Stimulated activated CD8-positive, alpha-beta memory T cell treated with anti-CD3 and anti-CD28 coated beads, Interleukin-4, amount 100 ng/mL, for 48 hours (primary cell): ENCODE data around the gene NOL8.

Experiments used
- DNase-seq: peaks from one replicate; pipeline ENCODE4 v3.0.0-alpha.2; 2020

Gene NOL8

DNA sequence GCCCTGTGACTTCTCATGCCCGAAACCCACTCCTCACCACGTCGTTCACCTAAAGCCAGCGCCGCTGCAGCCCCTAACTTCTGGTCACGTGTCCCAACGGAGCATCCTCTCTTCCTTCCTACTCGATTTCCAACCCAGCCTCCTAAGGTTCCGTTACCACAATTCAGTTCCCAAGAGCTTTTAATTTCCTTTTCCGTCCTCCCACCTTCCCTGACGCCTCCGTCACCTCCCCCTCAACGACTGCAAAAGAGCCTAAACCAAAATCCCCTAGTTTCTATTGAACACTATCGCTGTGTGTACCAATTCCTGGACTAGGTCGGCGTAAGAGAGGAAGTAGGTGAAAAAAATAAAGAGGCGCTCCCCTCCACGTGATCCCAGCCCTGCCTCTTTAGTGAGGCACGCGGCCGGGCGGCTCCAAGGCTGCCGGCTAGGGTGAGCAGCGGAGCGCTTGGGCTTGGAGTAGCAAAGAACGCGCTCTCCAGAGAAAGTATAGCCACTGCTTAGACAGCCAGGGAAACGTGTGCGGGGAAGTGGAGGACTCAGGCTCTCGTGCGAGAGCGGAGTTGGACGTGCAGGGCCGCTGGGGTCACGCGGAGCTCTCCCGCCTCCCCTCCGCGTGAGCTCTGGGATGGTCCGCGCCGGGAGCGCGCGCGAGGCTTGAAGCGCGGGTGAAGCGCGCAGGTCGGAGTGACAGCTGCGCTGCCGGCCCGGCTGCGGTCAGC, at the start of gene NOL8, which contains the start of gene CENPP:
TSS of gene NOL8 (minus strand) at position 82 of the 722 bp plus-strand sequence. CDS start 1,189 bp downstream, outside the sequence.
TSS of gene CENPP (plus strand) at position 685 of the 722 bp plus-strand sequence.
- peak; percentile 85 for DNase-seq

DNA sequence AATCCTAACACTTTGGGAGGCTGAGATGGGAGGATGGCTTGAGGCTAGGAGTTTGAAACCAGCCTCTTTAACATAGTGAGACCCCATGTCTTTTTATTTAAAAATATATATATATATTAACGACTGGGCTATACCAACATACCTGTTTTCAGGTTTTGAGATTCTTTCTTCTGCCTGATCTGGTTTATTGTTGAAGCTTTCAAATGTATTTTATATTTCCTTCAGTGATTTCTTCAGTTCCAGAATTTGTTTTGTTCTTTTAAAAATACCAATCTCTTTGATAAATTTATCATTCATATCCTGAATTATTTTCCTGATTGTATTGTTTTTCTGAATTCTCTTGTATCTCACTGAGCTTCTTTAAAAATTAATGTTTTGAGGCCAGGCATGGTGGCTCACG, 48.0 kb upstream of the NOL8 start:
- DNase-seq: no peak

DNA sequence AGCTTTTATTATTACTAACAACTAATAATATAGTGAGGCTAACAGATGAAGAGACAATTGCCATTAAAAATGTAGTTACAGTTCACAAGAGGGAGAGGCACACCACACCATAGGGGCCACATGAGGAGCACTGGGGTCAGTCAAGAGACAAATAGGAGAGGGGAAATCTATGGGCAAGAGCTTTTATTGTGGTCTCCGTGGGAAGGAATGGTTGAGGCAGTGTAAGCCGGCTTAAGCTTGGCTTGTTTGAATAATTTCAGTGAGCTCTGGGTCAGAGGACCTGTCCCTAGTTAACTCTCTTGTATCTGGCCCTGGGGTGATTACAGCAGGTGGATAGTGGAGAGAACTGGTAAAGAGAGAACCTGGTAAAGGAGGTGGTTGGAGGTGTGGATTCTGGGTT, 43.9 kb upstream of the NOL8 start:
- DNase-seq: no peak

DNA sequence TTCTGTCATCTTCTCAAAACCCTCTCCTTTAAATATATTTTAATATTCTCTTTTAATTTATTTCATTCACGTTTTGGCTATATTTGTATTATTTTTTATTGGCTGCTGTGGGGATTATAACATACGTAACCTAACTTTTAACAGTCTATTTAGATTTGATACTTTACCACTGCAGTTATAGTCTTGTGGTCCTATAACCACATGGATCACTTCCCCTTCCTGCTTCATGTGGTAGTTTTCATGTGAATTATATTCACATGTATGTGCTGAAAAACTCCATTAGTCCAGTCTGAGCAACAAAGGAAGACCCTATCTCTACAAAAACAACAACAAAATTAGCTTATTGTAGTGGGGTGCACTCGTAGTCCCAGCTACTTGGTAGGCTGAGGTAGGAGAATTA, 34.9 kb upstream of the NOL8 start:
- DNase-seq: no peak

DNA sequence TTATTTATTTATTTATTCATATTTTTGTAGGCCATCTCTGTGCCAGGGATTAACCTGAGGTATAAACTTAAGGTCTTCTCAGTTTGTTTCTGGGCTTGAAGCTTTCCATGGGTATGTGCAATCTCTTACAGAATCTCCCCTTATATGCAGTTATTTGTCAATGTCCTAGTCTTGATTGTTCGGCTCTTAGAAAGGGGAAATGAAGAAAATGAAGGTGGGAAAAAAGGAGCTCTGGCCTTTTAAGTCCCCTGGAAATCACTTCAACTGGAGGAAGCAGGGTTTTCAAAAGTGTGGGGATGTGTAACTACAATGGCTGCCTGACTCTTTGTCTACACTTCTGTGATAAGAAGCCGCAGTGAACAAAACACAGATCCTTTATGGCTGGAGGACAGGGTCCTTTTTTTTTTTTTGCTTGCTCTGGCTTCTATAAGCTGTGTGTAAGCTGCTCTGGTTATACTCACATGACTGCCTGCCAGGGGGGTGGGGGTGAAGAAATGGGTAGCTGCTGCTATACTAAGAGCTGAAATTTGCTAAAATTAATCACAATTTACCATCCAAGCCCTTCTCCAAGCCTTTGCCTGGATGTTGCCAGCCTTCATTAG, 34.3 kb upstream of the NOL8 start:
- DNase-seq: no peak

DNA sequence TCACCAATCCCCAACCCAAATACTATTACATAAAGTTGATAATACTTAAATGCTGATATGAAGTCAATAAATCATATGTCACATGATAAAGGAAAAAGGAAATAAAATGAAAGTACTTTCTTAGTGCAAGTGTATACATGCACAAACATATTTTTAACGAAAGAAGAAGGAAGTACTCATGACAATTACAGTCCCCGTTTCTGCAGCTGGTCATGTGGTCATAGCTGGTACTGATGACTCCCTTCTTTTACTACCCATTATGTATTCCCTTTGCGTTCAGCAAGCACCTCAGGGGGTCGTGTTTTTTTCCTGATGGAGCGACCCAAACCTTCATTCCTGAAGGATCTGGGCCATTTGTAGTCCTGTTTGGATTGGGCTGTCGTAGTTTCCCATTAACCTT, 27.9 kb upstream of the NOL8 start:
- DNase-seq: no peak

DNA sequence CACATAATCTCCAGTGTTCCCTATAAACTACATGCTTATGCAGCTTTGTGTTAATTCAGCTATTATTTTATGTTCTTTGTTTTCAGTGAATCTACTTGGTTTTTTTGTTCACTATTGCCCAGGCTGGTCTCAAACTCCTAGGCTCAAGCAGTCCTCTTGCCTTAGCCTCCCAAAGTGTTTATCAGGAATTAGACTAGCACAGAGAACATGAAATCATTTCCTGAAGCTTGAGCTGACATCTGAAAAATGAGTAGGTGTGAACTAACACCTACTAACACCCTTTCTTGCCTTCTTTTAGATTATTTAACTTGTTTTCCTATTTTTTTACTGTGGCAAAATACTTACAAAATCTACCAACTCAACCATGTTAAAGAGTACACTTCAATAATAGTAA, 25.6 kb upstream of the NOL8 start:
- DNase-seq: no peak

DNA sequence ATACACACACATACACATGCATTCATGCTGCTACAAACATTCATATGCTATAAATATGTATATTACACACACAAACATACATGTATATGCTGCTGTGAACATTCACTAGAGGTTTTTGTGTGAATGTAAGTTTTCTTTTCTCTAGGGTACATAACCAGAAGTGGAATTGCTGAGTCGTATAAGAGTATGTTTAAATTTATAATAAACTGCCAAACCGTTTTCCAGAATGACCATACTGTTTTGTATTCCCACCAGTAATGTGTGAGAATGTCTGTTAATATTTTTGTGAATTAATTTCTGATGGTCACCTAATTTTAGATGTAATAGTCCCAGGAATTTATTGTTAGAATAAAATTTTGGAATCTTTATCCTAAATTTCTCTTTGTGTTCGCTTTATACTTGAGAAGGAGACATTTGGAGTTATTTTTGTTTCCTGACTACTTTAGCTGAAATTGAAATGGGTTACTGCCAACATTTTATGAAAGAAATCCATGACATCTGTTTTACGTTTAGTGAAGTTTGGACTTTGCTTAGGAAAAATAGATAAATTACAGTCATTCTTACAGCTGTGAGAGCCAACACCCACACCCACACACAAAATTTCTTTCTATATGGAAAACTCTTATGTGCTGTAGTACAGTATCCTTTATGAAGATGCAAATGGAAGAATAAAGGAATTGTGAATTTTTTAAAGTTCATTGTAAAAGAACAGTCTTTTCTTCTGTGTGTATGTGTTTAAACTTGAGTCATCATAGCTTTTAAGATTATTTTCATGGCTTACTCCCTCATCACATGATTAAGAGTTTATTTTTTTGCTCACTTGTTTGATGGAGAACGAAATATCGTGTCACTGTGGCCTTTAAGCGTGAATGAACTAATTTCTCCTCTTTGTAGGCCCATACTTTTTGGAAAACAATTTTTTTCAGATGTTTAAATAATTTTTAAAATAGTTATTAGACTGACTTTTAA, 24.9 kb upstream of the NOL8 start:
- no peak for DNase-seq

DNA sequence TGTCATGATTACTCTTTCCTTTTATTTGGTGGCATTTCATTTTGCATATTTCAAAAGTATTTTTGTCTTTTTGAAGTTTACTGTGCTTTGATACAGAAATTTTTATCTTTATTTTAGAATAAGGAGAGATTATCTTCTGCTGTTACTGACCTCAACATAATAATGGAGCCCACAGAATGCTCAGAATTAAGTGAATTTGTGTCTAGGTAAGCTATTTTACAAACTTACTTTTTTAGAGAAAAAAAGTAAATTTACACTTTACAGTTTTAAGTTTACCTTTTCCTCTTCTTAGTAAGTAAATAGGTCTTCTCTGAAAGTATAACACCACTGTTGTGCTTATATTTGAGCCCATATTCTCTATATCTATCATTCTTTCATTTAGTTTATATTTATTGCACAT, 20.4 kb upstream of the NOL8 start:
- no peak for DNase-seq

DNA sequence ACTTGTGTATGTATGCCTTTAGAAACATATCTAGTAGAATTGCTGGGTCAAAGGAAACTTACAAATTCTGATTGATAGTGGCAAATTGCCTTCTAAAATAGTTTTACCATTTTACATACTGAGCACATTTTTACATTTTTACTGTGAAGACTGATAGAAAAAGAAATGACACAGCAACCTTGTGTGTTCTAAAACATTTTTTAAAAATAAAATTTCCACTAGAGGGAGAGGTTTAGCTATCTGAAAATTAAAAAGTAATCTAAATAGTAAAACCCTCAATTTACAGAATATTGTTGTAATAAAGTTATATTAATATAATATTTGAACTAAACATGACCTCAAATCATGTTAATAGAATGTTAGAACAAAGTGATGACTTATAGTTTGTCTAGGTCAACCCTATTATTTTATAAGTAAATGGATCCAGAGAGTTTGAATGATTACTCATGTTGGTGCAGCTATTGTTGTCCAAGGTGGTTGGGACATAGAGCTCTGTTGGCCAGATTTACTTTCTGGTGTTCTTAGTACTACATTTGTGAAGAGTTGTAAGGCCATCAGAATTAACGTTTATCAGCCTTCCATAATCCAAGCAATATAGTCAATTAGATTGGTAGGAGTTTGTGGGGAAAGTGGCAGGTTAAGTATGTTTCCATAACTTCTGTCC, 17.8 kb upstream of the NOL8 start:
- no peak for DNase-seq

DNA sequence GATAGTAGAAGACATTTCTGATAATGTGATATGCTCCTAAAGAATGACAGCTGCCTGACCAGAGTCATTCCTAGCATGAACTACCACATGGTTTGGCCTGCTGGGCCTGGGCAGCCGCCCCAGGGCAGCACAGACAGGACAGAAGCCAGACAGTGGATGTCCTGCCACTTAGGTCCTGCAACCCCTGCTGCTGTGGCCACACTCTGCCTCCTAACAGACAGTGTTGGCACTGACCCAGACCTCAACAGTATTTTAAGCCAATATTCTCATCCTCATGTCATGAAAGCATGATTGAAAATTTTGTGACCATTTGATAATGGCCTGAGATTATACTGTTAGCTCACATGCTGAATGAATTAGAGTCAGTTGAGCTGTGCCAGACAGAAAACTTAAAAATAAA, 16.4 kb upstream of the NOL8 start:
- DNase-seq: no peak

DNA sequence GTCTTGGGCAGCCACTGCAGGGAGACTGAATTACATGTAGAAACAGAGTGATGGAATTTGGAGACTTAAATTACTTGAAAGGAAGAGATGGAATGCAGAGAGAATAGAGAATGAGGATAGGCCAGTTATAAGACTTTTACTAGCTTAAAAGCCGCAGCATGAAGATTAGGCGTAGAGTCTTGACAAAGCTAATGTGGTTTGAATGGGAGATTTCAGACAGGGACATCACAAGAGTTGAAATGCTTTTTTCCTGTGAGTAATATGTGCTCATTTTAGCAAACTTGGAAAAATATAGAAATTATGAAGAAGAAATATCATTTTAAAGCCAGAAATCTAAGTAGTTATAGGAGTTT, 8.1 kb upstream of the NOL8 start:
- no peak for DNase-seq

DNA sequence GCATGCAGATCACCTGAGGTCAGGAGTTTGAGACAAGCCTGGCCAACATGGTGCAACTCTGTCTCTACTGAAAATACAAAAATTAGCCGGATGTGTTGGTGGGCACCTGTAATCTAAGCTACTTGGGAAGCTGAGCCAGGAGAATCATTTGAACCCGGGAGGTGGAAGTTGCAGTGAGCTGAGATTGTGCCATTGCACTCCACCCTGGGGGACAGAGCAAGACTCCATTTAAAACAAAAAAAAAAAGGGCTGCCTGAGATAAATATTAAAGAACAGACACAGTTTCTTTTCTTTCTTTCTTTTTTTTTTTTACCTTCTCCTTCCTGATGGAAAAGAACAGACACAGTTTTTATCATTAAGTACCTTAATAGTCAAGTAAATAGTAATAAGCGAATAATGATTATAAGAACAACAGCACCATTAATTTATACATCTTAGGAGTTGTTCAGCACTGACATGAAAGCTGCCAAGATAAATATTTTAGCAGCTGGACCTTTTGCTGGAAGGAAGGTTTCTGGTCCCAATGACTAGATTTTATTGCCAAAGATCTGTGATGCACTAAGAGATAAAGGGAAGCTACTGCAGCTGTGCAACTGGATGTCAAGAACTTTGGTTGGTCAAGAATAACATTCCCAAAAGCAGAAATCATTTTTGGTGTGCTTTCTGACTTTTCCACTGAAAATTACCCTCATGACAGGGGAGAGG, 7.6 kb upstream of the NOL8 start:
- no peak for DNase-seq

DNA sequence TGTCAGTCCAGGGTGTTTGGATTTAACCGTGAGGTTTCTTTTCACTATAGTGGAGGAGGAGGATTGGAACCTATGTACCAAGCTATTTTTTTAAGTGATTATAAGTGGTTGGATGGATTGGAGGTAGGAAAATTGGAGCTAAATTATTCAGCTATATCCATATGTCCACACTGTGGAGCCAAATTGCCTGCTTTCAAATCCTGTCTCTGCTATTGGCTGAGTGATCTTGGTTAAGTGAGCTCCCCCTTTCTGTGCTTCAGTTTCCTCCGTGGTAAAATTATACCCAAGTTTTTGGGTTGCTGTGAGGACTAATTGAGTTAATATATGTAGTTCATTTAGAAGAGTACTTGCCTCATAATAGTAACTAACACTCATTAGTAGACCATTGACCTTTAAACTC, 3.1 kb upstream of the NOL8 start:
- DNase-seq: no peak

DNA sequence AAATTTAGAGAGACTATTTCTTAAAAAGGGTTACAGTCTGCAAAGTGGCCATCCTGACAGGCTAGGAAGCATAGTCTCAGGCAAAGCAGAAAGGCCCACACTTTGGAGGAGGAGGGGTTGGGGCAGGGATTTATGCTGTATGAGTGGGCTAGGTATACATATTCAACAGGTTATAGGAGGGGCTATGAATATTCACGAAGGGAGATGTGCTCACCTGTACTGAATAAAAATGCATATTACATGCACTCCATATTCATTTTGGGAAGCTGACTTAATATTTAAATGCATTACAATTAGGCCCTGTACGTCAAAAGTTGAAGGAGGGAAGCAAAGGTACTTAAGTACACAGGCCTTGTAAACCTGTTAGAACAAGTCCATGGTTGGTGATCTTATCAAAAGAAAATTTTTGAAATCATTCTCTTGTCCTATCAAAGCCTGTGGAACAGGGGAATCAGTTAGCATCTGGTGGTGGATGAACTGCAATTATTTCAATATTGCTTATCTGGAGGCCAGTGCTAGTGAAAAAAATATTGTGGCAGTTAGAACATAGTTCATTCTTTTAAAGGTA, 2.2 kb upstream of the NOL8 start:
- no peak for DNase-seq

DNA sequence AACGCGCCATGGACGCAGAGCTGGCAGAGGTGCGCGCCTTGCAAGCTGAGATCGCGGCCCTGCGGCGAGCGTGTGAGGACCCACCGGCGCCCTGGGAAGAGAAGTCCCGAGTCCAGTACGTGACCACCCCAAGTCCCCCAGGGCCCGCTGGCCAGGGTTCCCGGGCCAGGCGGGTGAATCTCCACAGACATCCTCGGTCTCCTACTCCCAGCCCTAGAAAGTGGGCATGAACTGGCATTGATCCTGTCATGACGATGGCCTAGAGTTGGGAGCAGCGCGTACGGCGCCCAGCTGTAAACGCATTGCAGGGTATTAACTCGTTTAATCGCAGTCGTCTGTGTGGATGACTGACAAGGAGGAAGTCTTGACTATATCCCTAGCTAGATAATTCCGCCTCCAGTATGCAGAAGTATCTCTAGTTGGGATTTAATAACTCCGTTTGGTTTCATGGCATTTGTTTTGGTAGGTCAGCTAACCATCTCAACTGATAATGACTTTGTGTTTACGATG, 896 bp upstream of the NOL8 start:
- no peak for DNase-seq

DNA sequence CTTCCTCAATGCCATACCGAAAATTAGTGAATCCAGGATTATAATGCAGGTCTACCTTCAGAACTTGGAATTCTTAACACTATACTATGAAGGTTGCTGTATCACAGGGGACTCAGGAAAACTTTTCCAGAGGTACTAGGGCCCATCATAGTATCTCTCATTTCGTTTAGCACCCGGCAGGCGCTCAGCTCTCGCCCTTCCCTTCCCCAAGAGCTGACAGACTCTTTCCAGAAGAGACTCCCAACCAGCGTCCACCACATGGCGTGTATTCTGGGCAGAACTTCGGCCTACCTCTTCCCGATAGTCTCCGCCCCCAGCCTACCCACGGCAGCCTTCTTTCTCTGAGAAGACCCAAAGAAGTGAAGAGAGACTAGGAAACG, 271 bp downstream of the NOL8 start:
- DNase-seq: no peak

DNA sequence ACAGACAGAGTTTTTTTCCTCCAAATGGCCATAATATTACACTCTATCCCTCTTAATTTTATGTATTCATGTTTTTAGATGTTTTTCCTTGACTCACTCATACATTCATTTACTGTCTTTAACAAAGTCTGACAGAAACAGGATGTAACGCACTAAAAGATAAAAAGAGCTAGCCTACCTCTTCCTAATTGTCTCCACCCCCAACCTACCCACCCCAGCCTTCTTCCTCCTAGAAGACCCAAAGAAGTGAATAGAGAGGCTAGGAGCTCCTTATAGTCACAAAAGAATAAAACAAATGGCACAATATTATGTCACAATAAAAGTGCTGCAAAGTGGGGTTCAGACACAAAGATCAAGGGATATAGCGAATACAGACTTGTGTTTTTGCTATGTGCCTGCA, 719 bp downstream of the NOL8 start:
- no peak for DNase-seq

DNA sequence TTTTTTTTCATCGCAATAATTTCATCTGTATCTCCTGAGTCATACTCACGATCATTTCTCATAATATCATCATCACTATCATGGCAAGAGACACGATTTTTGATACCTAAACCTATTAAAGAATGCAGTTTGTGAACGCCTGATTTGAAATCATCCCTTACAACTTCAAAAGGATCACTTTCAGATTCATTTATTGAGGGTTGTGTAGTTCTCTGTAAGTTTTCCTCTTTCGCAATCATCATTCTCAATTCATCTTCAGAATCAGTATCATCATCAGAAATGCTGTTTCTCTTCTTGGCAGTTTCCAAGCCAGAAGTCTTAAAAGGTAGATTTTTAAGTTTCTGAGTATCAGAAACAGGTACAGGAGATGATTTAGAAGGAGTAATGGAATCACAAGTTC, 9.7 kb downstream of the NOL8 start:
- DNase-seq: no peak

DNA sequence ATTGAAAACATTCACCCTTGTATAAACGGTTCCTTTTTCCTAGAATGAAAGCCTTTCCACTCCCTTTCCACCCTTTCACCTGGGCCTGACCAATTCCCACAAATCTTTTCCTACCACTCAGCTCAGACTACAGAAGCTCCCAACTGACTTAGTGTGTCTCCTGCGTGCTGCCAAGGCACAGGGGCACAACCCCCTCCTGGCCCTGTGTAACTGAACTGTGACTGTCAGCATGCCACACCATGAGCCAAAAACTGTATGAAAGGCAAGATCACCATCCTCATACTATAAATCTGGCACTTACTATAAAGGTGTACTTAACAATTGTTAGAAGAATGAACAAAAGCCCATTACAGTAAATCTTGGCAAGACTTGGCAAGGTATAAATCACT, 11.5 kb downstream of the NOL8 start:
- no peak for DNase-seq

DNA sequence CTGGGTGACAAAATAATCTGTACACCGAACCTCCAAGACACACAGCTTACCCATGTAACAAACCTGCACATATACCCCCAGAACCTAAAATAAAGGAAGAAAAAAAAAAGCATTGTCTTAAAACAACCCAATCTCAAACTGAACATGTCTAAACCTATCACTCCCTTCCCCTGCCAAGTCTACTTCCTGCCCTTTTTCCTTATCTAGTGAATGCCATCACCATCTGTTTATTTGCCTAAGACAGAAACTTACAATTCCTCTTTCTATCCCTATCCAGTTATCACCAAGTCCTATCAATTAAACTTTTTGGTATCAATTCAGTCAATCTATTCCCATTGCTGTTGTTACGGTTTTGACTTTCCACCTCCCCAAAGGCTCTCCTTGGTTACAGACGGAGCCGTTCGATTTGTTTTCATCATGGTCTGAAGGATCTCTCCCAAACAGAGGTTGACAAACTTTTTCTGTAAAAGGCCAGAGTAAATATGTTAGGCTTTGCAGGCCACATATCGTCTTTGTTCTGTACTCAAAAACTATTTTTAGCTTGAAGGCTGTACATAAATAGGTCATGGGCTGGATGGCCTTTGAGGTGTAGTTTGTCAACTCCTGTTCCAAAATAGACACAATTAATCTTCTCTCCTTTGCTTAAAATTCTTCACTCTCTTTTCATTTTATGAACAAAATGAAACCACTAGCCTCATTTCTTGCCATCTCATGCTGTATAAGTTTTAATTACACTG, 12.1 kb downstream of the NOL8 start:
- no peak for DNase-seq
